ACC112 (cell line): ENCODE measurements around the gene FAIM2.
A peak's percentile ranks its signal among the peaks of the same experiment; 100 is the strongest.

ENCODE experiments used
- H2AFZ ChIP-seq: fragments of 200-600 bp; sonication (generic); one replicate; pipeline ENCODE4 v1.6.0; 2017; ENCODE audit warnings: antibody characterized with exemption, low read length; ENCODE audit not compliant: unreplicated experiment
- H3K27ac ChIP-seq: fragments of 200-600 bp; sonication (generic); 2 replicates; pipeline ENCODE4 v1.5.1; 2014; ENCODE audit warnings: low read depth, mild to moderate bottlenecking, antibody characterized with exemption, low read length, moderate library complexity
- H3K27me3 ChIP-seq: fragments of 200-600 bp; sonication (generic); 2 replicates; pipeline ENCODE4 v1.6.1; 2014; ENCODE audit warnings: mild to moderate bottlenecking, antibody characterized with exemption, low read length, moderate library complexity, mixed read lengths; ENCODE audit not compliant: insufficient read depth
- H3K36me3 ChIP-seq: fragments of 200-600 bp; sonication (generic); 2 replicates; pipeline ENCODE4 v1.6.1; 2016; ENCODE audit warnings: mild to moderate bottlenecking, antibody characterized with exemption, low read length, moderate library complexity, mixed read lengths; ENCODE audit not compliant: insufficient read depth
- H3K4me1 ChIP-seq: fragments of 200-600 bp; sonication (generic); one replicate; pipeline ENCODE4 v1.6.1; 2016; ENCODE audit warnings: low read length, mixed read lengths; ENCODE audit not compliant: insufficient read depth, unreplicated experiment, control insufficient read depth
- H3K4me3 ChIP-seq: fragments of 200-600 bp; sonication (generic); 2 replicates; pipeline ENCODE4 v1.5.1; 2014; ENCODE audit warnings: mild to moderate bottlenecking, low read depth, low read length
- H3K79me2 ChIP-seq: fragments of 200-600 bp; sonication (generic); one replicate; pipeline ENCODE4 v1.6.0; 2016; ENCODE audit warnings: low read length; ENCODE audit not compliant: control insufficient read depth, unreplicated experiment, insufficient read depth

Gene FAIM2

DNA sequence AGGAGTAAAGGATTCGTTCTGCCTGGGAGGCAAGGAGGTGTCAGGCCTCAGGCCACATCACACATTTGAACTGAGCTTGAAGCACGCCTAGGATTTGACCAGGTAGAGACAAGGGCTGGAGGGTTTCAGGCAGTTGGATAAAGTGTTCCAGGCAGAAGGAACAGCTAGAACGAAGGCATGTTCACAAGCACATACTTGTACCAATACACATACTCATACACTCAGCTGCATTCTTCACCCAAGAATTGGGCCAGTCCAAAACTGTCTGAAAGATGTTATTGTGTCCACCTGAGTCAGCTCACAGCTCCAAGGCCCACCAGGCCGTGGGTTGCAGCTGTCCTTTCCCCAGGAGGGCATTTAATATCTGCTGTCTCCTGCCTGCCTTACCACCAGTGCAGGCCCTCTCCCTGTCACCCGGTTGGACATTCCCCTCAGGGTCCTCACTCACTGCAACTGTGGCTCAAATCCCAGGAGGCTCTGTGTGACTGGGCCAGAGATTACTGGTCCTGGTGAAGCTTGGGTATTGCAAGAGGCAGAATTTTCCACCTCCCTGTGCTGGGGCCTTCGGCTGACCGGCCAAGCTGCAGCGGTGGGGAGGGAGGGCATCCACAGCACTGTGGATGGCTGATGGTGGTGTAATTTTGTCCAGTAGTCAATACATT lies 34.1 kb upstream of the FAIM2 start:
- H3K4me3 ChIP-seq = no peak overlapping the region
- H3K79me2 ChIP-seq = no peaks in the 10 kb centered on the region
- no peak overlapping the region for H3K27ac ChIP-seq
- no peak overlapping the region for H2AFZ ChIP-seq
- peaks cover 9% of the 10 kb centered on the region for H3K4me1 ChIP-seq
- no peaks in the 10 kb centered on the region for H3K27me3 ChIP-seq
- no peaks in the 10 kb centered on the region for H3K36me3 ChIP-seq

DNA sequence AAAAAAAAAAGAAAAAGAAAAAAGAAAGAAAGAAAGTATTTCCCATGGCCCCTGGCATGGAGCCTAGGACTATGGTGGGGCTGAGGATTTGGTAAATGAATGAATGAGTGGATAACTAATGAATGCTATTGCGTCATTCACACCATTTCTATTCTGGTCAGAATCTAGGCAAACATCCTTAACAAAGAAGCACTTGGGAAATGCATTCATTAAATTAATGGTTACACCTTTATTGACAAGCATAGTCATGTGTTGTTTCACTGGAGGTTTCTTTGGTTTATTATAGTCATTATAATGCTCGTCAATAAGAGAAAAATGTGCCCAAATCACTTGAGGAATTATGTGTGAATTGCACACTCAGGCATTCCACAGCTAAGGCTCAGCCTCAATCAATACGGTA lies 33.2 kb upstream of the FAIM2 start:
- Histone ChIP-seq H3K4me3 (no peak overlapping the region), H3K36me3 (no peaks in the 10 kb centered on the region)

DNA sequence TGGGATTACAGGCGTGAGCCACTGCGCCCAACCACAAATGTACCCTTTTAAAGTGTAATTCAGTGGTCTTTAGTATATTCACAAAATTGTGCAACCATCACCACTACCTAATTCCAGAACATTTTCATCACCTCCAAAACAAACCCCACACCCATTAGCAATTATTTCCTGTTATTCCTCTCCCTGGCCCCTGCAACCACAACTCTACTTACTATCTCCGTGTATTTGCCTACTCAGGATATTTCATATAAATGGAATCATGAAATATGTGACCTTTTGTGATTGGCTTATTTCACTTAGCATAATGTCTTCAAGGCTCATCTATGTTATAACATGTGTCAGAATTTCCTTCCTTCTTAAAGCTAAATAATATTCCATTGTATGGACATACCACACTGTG lies 30.8 kb upstream of the FAIM2 start:
- no peaks in the 10 kb centered on the region for H3K79me2 ChIP-seq
- H3K27ac ChIP-seq = no peak overlapping the region
- no peak overlapping the region for H2AFZ ChIP-seq
- H3K4me1 ChIP-seq = peaks cover 16% of the 10 kb centered on the region
- H3K4me3 ChIP-seq = no peak overlapping the region
- H3K27me3 ChIP-seq = no peaks in the 10 kb centered on the region
- no peaks in the 10 kb centered on the region for H3K36me3 ChIP-seq

More for the DNA sequence above, 33.2 kb upstream of the FAIM2 start:
- no peak overlapping the region for H3K27ac ChIP-seq
- no peaks in the 10 kb centered on the region for H3K79me2 ChIP-seq
- H3K4me1 ChIP-seq = peaks cover 9% of the 10 kb centered on the region
- no peaks in the 10 kb centered on the region for H3K27me3 ChIP-seq
- H2AFZ ChIP-seq = no peak overlapping the region

DNA sequence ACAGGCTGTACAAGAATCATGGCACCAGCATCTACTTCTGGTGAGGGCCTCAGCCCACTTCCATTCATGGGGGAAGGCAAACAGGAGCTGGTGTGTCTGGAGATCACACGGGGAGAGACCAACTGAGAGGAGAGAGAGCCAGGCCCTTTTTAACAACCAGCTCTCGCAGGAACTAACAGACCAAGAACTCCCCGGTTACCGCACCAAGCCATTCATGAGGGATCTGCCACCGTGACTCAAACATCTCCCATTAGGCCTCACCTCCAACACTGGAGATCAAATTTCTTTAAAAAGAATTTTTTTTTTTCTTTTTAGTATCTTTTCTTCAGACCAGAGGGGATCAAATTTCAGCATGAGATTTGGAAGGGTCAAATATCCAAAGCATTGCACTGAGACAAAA lies 30.1 kb upstream of the FAIM2 start:
- Histone ChIP-seq H3K36me3 (no peaks in the 10 kb centered on the region), H3K27ac (no peak overlapping the region), H3K4me3 (no peak overlapping the region), H3K4me1 (peaks cover 16% of the 10 kb centered on the region), H2AFZ (no peak overlapping the region), H3K79me2 (no peaks in the 10 kb centered on the region), H3K27me3 (no peaks in the 10 kb centered on the region)

GRCh38 chr12:49932533-49933130 lies 28.9 kb upstream of the FAIM2 start:
- Histone ChIP-seq H3K27me3 (no peaks in the 10 kb centered on the region), H3K79me2 (no peaks in the 10 kb centered on the region), H3K36me3 (no peaks in the 10 kb centered on the region), H3K4me1 (peaks cover 16% of the 10 kb centered on the region), H3K27ac (no peak overlapping the region), H3K4me3 (no peak overlapping the region), H2AFZ (no peak overlapping the region)

- no peak overlapping the region for H2AFZ ChIP-seq
- no peak overlapping the region for H3K4me3 ChIP-seq
- no peaks in the 10 kb centered on the region for H3K36me3 ChIP-seq
- H3K4me1 ChIP-seq = peaks cover 16% of the 10 kb centered on the region
- no peak overlapping the region for H3K27ac ChIP-seq
- no peaks in the 10 kb centered on the region for H3K79me2 ChIP-seq
- H3K27me3 ChIP-seq = no peaks in the 10 kb centered on the region
Observed at GRCh38 chr12:49932023-49932422, 28.3 kb upstream of the FAIM2 start.

DNA sequence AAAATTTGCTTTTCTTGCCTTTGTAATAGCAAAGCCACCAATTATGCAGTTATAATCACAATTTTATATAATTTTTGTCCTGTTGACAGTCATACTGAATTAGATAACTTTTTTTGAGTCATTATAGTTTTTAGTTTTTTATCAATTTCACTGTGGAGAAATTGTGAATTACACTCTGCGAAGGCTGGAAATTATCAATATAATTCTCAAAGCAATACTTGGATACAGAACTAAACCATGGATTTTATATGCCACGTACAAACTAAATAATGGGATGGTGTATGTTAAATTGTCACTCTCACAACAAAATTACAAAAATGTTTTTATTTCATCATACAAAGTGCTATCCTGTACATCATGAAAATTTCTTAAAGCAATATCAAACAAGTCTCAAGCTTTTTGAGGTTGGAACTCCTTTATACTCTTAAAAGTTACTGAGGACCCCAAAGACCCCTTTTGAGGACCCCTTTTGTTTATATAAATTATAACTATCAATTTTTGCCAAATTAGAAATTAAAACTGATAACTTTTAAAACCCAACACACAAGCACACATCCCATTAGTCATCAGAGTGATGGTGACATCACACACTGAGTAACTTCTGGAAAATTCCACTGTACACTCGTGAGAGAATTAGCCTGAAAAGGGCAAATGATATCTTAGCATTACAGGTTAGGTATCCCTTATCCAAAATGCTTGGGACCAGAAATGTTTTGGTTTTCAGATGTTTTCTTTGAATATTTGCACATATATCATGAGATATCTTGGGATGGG lies 27.0 kb upstream of the FAIM2 start:
- H2AFZ ChIP-seq = peak overlapping the region; percentile 10
- H3K36me3 ChIP-seq = no peaks in the 10 kb centered on the region
- H3K4me3 ChIP-seq = no peak overlapping the region
- H3K27me3 ChIP-seq = no peaks in the 10 kb centered on the region
- H3K79me2 ChIP-seq = no peaks in the 10 kb centered on the region
- H3K4me1 ChIP-seq = peaks cover 16% of the 10 kb centered on the region
- H3K27ac ChIP-seq = peak overlapping the region; percentile 27; the same call in 1 of the 2 replicates

DNA sequence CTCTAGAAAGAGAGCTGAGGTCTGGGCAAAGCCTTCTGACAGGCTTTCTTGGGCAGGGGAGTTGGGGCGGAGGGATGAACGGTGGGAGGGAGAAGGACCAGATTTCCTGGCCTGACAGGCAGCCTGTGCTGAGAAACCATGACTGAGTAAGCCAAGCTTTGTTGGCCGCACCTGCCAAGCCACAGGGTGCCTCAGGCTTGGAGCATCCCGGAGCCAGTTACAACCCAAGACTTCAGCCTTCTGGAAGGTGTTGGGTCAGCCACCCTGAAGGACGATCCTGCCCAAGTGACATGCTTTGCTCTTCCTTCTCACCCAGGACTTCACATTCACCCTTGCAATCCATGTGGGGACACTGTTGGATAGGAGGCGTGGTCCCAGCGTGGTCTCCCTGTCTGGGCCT lies 25.9 kb upstream of the FAIM2 start:
- Histone ChIP-seq H2AFZ (no peak overlapping the region), H3K4me3 (no peak overlapping the region), H3K36me3 (no peaks in the 10 kb centered on the region), H3K27ac (no peak overlapping the region), H3K4me1 (peaks cover 16% of the 10 kb centered on the region), H3K27me3 (no peaks in the 10 kb centered on the region), H3K79me2 (no peaks in the 10 kb centered on the region)

GRCh38 chr12:49928471-49928870 lies 24.8 kb upstream of the FAIM2 start:
- no peaks in the 10 kb centered on the region for H3K79me2 ChIP-seq
- no peaks in the 10 kb centered on the region for H3K27me3 ChIP-seq
- no peak overlapping the region for H3K27ac ChIP-seq
- peaks cover 16% of the 10 kb centered on the region for H3K4me1 ChIP-seq
- no peak overlapping the region for H3K4me3 ChIP-seq
- H3K36me3 ChIP-seq = no peaks in the 10 kb centered on the region
- no peak overlapping the region for H2AFZ ChIP-seq

- peaks cover 19% of the 10 kb centered on the region for H3K4me1 ChIP-seq
- H3K27me3 ChIP-seq = no peaks in the 10 kb centered on the region
- no peak overlapping the region for H3K4me3 ChIP-seq
- no peak overlapping the region for H3K27ac ChIP-seq
- no peaks in the 10 kb centered on the region for H3K79me2 ChIP-seq
- H2AFZ ChIP-seq = no peak overlapping the region
- H3K36me3 ChIP-seq = no peaks in the 10 kb centered on the region
Observed at GRCh38 chr12:49925433-49926204, 21.9 kb upstream of the FAIM2 start.
